ENCODE results near the gene MAN2B2. TPM values are rescaled to one million over a fixed set of nuclear protein-coding genes. Genes with fewer than 3 reads are reported as not detected.

The MAN2B2 gene
- total and polyA plus RNA-seq, 2 of the 8 experiments (the other 6 are each of a cell fraction or from before 2014, with no cell fraction given), result 3.3 to 4.0 TPM

- Histone ChIP-seq H3K23ac (ENCODE audit: insufficient read length) (no peak overlapping the region), H3K27me3 (replicated peaks in 1 of 4; ENCODE audit: control insufficient read depth in 3 of 4, extremely low read depth in 1 of 4, insufficient read depth in 3 of 4, low read length in 3 of 4) (no peaks in the 10 kb centered on the region; a peak in 1 of 7 replicates), H2BK120ac (replicated peaks; ENCODE audit: low read depth, low read length) (no peak overlapping the region), H2AFZ (ENCODE audit: low read length) (no peak overlapping the region), H3K4me2 (ENCODE audit: insufficient read depth in 1 of 2, low read depth in 2 of 2, low read length in 2 of 2) (no peak overlapping the region), H3K9me3 (ENCODE audit: insufficient read depth in 2 of 2, low read depth in 1 of 2, low read length in 1 of 2) (peaks cover 0 to 3% of the 10 kb centered on the region in 2 experiments; a peak in 1 of 4 replicates), H3K9ac (replicated peaks in 1 of 4; ENCODE audit: extremely low read depth in 1 of 4, low read depth in 3 of 4, low read length in 3 of 4) (no peak overlapping the region), H4K5ac (ENCODE audit: insufficient read length, low read depth, low read length) (no peak overlapping the region), H3K56ac (replicated peaks; ENCODE audit: insufficient read length, low read depth, low read length) (no peak overlapping the region), H3K4me1 (replicated peaks in 1 of 4; ENCODE audit: control insufficient read depth in 3 of 4, insufficient read depth in 4 of 4, low read length in 3 of 4) (peaks cover 0 to 9% (median 4%) of the 10 kb centered on the region in 4 experiments; a peak in 4 of 7 replicates), H2BK15ac (ENCODE audit: low read length) (no peak overlapping the region), H3K36me3 (ENCODE audit: control insufficient read depth in 2 of 4, insufficient read depth in 4 of 4, low read length in 3 of 4) (no peaks in the 10 kb centered on the region; a peak in 1 of 8 replicates), H3K27ac (ENCODE audit: low read depth, low read length) (no peak overlapping the region), H3K79me1 (ENCODE audit: low read depth, low read length) (peaks cover 4% of the 10 kb centered on the region; the same call in 1 of the 2 replicates), H3K4me3 (ENCODE audit: extremely low read depth in 1 of 4, insufficient read depth in 2 of 4, low read depth in 3 of 4, low read length in 4 of 4) (no peak overlapping the region), H3K14ac (ENCODE audit: insufficient read length) (no peak overlapping the region), H2BK20ac (ENCODE audit: low read length) (no peak overlapping the region), H2BK5ac (ENCODE audit: low read depth, low read length) (no peak overlapping the region), H4K8ac (ENCODE audit: extremely low read depth, insufficient read depth, low read length) (no peak overlapping the region), H4K91ac (replicated peaks; ENCODE audit: insufficient read length, low read length) (no peak overlapping the region), H3K18ac (ENCODE audit: extremely low read depth, low read length) (no peak overlapping the region), H3K23me2 (ENCODE audit: low read depth, low read length) (peaks cover 8% of the 10 kb centered on the region), H3K79me2 (ENCODE audit: control insufficient read depth in 1 of 2, insufficient read depth in 2 of 2, low read length in 2 of 2) (no peaks in the 10 kb centered on the region; a peak in 1 of 4 replicates), H2BK12ac (ENCODE audit: low read depth, low read length) (no peak overlapping the region), H2AK5ac (ENCODE audit: low read depth, low read length) (no peak overlapping the region), H3K4ac (replicated peaks; ENCODE audit: insufficient read length, low read depth, low read length) (no peak overlapping the region), H4K20me1 (replicated peaks in 1 of 2; ENCODE audit: control insufficient read depth in 1 of 2, insufficient read depth in 2 of 2, low read length in 2 of 2) (peaks cover 0 to 5% of the 10 kb centered on the region in 2 experiments)
- POLR2A ChIA-PET (ENCODE audit: partially characterized antibody), result no interaction called here
- DNase-seq (ENCODE audit: low read depth in 1 of 2, low spot score in 2 of 2) (no peak), FAIRE-seq (no peak)
- WGBS, 2 experiments (ENCODE audit: extremely low coverage in 1 of 2, insufficient coverage in 1 of 2, insufficient read length in 1 of 2, insufficient replicate concordance in 2 of 2, low coverage in 1 of 2, low lambda C conversion rate in 2 of 2, missing lambda C conversion rate in 1 of 2), result 86% methylated on average over 7 of the region's 9 CpGs; no CpG with 5 or more reads in 1 of the 2 experiments
- CTCF ChIA-PET (ENCODE audit: partially characterized antibody), result interaction anchor here (0.8 to 3.3 kb wide), 4 partner anchors 14 to 98 kb away, joined by 3 to 18 read pairs (median 3); no protein-coding TSS in a partner anchor
- TF ChIP-seq RAD21 (IDR thresholded peaks at IDR 0.05 in 1 of 2, conservative IDR thresholded peaks at IDR 0.05 in 1 of 2; ENCODE audit: low read depth in 2 of 2, low read length in 2 of 2), result no peak
- no peak for TF ChIP-seq EP300 (IDR thresholded peaks at IDR 0.05; ENCODE audit: borderline replicate concordance in 1 of 2, low read depth in 2 of 2, low read length in 2 of 2)
- no peak for TF ChIP-seq SIN3A (conservative IDR thresholded peaks at IDR 0.05 in 1 of 2, IDR thresholded peaks at IDR 0.05 in 1 of 2; ENCODE audit: low read depth in 1 of 2, low read length in 2 of 2)
- no peak for TF ChIP-seq NRF1 (IDR thresholded peaks at IDR 0.05; ENCODE audit: low read depth, low read length)
- no peak for TF ChIP-seq TBP (IDR thresholded peaks at IDR 0.05; ENCODE audit: low read depth, low read length)
- TF ChIP-seq RXRA (IDR thresholded peaks at IDR 0.05; ENCODE audit: insufficient read depth, low read depth, low read length), result no peak
- TF ChIP-seq SP2 (IDR thresholded peaks at IDR 0.05; ENCODE audit: low read length), result no peak
- no peak for TF ChIP-seq SIRT6 (IDR thresholded peaks at IDR 0.05; ENCODE audit: low read length)
- TF ChIP-seq CBX8 (IDR thresholded peaks at IDR 0.05; ENCODE audit: borderline replicate concordance, low read depth, low read length), result no peak
- no peak for TF ChIP-seq RNF2 (IDR thresholded peaks at IDR 0.05; ENCODE audit: borderline replicate concordance, low read depth, low read length, missing control alignments, poor library complexity, severe bottlenecking)
- no peak for TF ChIP-seq PHF8 (conservative IDR thresholded peaks at IDR 0.05; ENCODE audit: low read depth, low read length)
- no peak for TF ChIP-seq SP1 (IDR thresholded peaks at IDR 0.05; ENCODE audit: low read depth, low read length)
- no peak for TF ChIP-seq TCF12 (IDR thresholded peaks at IDR 0.05; ENCODE audit: low read depth, low read length)
Measured at GRCh38 chr4:6532658-6533057, 42.3 kb upstream of the MAN2B2 start.

All from H1 (cell line).